Ectodermal cell (in vitro differentiated cells): Measurements from ENCODE around the gene GPC6.

ENCODE experiments used
- H3K27ac ChIP-seq: 2 replicates; pipeline ENCODE4 v1.7.0; 2013; ENCODE audit warnings: mild to moderate bottlenecking, low read depth, low read length; ENCODE audit not compliant: insufficient read depth, poor library complexity, severe bottlenecking
- H3K27me3 ChIP-seq: 2 replicates; pipeline ENCODE4 v1.7.0; 2013; ENCODE audit warnings: mild to moderate bottlenecking, low read length; ENCODE audit not compliant: insufficient read depth, control insufficient read depth, poor library complexity, severe bottlenecking
- H3K36me3 ChIP-seq: one replicate; pipeline ENCODE4 v1.7.0; 2013; ENCODE audit warnings: low read length; ENCODE audit not compliant: control insufficient read depth, insufficient read depth
- H3K4me1 ChIP-seq: one replicate; pipeline ENCODE4 v1.7.0; 2013; ENCODE audit warnings: low read length; ENCODE audit not compliant: control insufficient read depth, insufficient read depth
- H3K4me3 ChIP-seq: 2 replicates; pipeline ENCODE4 v1.7.0; 2013; ENCODE audit warnings: low read depth, low read length, control low read depth; ENCODE audit not compliant: insufficient read depth
- H3K9me3 ChIP-seq: 2 replicates; pipeline ENCODE4 v1.7.0; 2013; ENCODE audit warnings: mild to moderate bottlenecking, low read length, moderate library complexity; ENCODE audit not compliant: control insufficient read depth
- WGBS, 2 experiments: methylation state at CpG; one replicate each; pipeline ENCODE4 v1.1.7; 2013; ENCODE audit warnings: missing lambda C conversion rate in 2 of 2; 5-methylcytosine and 5-hydroxymethylcytosine counted together

The GPC6 gene

DNA sequence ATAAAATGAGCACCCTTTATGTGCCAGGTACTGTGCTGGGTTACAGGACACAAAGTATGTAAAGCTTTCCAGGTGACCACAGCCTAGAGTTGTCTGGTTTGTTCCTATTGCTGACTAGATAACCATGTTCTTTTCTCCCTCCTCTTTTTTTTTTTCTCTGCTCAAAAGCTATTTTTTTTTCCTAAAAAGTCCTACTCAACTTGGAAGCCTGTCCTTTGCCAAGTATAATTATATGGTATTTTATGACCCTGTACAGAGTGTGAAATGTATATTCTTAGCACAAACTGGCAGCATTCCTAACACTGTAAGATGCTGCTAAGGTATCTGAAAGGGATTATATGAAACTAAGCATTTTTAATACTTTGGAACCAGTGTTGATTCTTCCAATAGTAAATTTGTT is 171.0 kb downstream of the GPC6 start:
- H3K4me3 ChIP-seq: no peak overlapping the region
- H3K27ac ChIP-seq: no peak overlapping the region
- H3K36me3 ChIP-seq: no peaks in the 10 kb centered on the region
- H3K27me3 ChIP-seq: no peaks in the 10 kb centered on the region
- no peaks in the 10 kb centered on the region for H3K9me3 ChIP-seq
- no peaks in the 10 kb centered on the region for H3K4me1 ChIP-seq

DNA sequence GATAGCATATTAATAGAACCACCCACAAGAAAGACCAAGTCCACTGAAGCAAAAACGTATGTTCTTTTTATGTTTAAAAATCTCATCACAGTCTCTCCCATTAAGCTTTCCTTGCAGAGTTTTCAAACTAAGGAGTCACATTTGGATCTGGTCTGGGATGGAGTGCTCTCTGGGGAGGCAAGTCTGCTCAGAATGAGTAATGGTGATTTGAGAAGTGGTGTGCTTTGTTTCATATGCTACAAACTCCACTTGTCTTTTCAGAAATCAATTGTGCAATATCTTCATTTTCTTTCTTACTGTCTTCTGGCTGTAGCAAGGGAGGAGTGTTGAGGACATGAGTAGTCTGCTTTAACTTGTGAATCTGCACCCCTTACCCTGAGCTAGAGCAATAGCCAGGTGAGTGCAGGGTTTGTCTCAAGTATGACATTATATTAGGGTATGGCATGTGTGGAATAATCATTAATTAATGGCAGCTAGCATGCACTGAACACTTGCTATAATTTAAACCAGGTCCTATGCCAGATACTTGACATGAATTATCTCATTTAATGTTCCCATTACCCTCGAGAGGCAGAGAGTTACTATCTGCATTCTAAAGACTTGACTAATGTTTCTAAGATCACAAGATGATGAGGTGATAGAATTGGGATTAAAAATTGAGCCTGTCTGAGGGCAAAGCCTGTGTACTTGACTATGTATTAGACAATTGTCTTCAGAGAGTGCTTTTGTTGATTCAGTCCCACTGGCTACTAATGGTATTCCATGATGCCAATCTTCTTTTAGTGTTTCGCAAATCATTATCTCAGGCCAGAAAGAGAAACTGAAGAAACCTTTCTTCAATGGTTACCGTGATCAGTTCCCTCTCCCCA is 171.8 kb downstream of the GPC6 start:
- no peaks in the 10 kb centered on the region for H3K27me3 ChIP-seq
- H3K27ac ChIP-seq: no peak overlapping the region
- H3K4me3 ChIP-seq: no peak overlapping the region
- no peaks in the 10 kb centered on the region for H3K36me3 ChIP-seq
- WGBS, 2 experiments: 92 to 95% methylated on average over 4 of the region's 4 CpGs
- H3K4me1 ChIP-seq: no peaks in the 10 kb centered on the region
- no peaks in the 10 kb centered on the region for H3K9me3 ChIP-seq

- Histone ChIP-seq H3K36me3 (no peaks in the 10 kb centered on the region), H3K4me3 (no peak overlapping the region), H3K27ac (no peak overlapping the region), H3K9me3 (no peaks in the 10 kb centered on the region), H3K4me1 (no peaks in the 10 kb centered on the region), H3K27me3 (no peaks in the 10 kb centered on the region)
- WGBS, 2 experiments: 92 to 98% methylated on average over 3 to 4 of the region's 4 CpGs
Measured at GRCh38 chr13:93399212-93399611, 172.6 kb downstream of the GPC6 start.

DNA sequence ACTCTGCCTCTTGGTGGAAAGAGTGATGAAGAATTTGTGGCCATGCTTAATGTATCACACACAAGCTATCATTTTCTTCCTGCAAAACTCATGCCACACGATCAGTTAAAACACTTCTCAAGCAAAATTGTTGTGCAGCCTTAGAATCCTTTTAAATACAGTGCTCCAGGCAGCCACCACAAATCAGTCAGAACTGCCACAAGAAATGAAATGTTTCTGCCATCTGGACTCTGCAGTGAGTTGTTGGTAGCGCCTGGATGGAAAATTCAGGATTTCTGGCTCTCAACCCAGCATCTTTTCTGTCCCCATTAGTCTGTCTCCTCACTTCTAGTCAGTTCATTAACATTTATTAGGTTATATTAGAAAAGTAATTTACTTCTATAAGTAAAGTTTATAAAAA is 179.5 kb downstream of the GPC6 start:
- Histone ChIP-seq H3K27me3 (no peaks in the 10 kb centered on the region), H3K4me1 (no peaks in the 10 kb centered on the region), H3K36me3 (no peaks in the 10 kb centered on the region), H3K27ac (no peak overlapping the region), H3K9me3 (no peaks in the 10 kb centered on the region), H3K4me3 (no peak overlapping the region)
- 92 to 93% methylated on average over 2 of the region's 2 CpGs for WGBS, 2 experiments

DNA sequence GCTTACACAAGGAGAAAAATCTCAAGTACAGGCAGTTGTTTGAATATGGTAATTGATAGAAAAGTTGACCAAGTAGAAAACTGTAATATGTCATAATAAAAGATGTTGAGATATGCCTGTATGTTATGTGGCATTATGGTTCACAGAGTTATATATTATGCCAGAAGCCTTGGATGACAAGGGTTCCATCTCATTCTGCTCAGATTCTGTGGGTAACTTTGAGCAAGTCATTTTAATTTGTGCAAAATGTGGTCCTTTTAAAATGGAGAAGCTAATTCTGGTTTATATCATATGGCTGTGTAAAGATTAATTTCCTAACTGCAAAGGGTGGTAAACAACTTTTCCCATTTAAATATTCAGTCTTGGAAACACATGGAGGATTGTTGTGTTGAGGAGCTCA is 180.9 kb downstream of the GPC6 start:
- H3K9me3 ChIP-seq: no peaks in the 10 kb centered on the region

GRCh38 chr13:93409001-93409400 is 182.4 kb downstream of the GPC6 start:
- Histone ChIP-seq H3K4me3 (no peak overlapping the region), H3K36me3 (no peaks in the 10 kb centered on the region), H3K27me3 (no peaks in the 10 kb centered on the region), H3K9me3 (no peaks in the 10 kb centered on the region), H3K27ac (no peak overlapping the region), H3K4me1 (no peaks in the 10 kb centered on the region)
- WGBS, 2 experiments: 100% methylated on average over 2 of the region's 3 CpGs

More for the DNA sequence above, 180.9 kb downstream of the GPC6 start:
- Histone ChIP-seq H3K4me3 (no peak overlapping the region), H3K36me3 (no peaks in the 10 kb centered on the region), H3K4me1 (no peaks in the 10 kb centered on the region), H3K27ac (no peak overlapping the region), H3K27me3 (no peaks in the 10 kb centered on the region)

- Histone ChIP-seq H3K36me3 (no peaks in the 10 kb centered on the region), H3K9me3 (no peaks in the 10 kb centered on the region), H3K27me3 (no peaks in the 10 kb centered on the region), H3K4me3 (no peak overlapping the region), H3K27ac (no peak overlapping the region), H3K4me1 (no peaks in the 10 kb centered on the region)
Measured at GRCh38 chr13:93409816-93410215, 183.2 kb downstream of the GPC6 start.

DNA sequence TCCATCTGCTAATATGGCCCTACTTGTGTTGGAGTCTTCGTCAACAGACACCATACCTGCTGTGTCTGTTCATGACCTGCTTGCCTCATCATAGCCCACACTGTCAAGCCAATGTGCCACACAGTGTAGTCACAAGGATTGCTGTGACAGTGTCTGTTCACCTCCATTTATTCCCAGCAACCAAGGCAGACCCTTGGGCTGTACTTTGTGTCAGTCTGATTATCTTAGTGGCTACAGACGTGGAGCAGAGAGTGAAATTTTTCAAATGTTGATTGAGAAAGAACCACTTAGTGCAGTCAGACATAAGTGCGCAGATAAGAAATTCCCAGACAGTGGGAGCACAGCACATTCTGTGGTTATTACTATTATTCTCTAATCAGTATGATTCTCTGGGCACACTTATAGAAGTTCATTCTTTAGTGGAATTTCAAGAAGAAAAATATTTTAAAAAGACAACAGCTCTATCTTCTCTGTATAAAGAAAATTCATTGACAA is 184.6 kb downstream of the GPC6 start:
- H3K27ac ChIP-seq: no peak overlapping the region
- H3K27me3 ChIP-seq: no peaks in the 10 kb centered on the region
- H3K4me1 ChIP-seq: no peaks in the 10 kb centered on the region
- no peak overlapping the region for H3K4me3 ChIP-seq
- H3K9me3 ChIP-seq: no peaks in the 10 kb centered on the region
- no peaks in the 10 kb centered on the region for H3K36me3 ChIP-seq
- 95 to 97% methylated on average over 3 of the region's 3 CpGs for WGBS, 2 experiments

GRCh38 chr13:93412676-93413075 is 186.1 kb downstream of the GPC6 start:
- H3K36me3 ChIP-seq: no peaks in the 10 kb centered on the region
- no peaks in the 10 kb centered on the region for H3K9me3 ChIP-seq
- H3K4me3 ChIP-seq: no peak overlapping the region
- H3K27me3 ChIP-seq: no peaks in the 10 kb centered on the region
- H3K27ac ChIP-seq: no peak overlapping the region
- no peaks in the 10 kb centered on the region for H3K4me1 ChIP-seq

DNA sequence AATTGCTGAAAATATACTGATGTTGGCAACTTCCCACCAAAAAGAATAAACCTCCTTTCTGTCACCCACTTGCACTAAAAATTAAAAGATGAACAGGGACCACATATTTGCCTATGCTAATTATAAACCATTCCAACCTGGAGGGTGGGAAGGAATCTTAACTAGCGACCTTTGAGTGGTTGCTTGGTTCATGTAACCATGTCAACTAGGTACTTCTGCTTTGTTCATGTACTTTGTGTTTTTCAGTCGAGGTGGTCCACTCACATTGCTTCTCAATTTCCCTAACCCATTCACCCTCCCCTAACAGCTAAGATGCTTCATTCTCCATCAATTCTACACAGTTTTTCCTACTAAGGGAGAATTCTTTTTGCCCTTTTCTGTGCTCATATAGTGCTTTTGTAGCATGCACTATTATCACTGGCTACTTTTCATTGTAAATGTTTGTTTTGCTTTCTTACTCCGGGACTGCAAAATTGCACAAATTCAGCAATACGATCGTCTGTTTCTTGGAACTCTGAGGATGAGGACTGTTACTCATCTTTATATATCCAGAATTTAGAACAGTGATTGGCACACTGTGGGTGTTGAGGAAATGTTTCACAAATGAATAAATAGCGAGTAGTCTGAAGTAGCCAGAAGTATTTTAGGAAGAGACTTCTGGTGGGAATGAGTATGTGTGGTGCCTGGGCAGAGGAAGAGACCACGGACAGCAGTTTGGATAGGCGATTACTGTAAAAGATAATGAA is 187.5 kb downstream of the GPC6 start:
- Histone ChIP-seq H3K27me3 (no peaks in the 10 kb centered on the region), H3K9me3 (no peaks in the 10 kb centered on the region), H3K4me3 (no peak overlapping the region), H3K36me3 (no peaks in the 10 kb centered on the region), H3K27ac (no peak overlapping the region), H3K4me1 (no peaks in the 10 kb centered on the region)
- 81 to 87% methylated on average over 8 of the region's 8 CpGs for WGBS, 2 experiments
